Neutrophil (primary cell): ENCODE data around the gene KCTD2.
A peak's percentile ranks its signal among the peaks of the same experiment; 100 is the strongest.

Experiments
- H3K27ac ChIP-seq: fragments of 200-600 bp; sonication (generic); 2 replicates; pipeline ENCODE4 v1.5.1; 2016; ENCODE audit warnings: mild to moderate bottlenecking, moderate library complexity
- H3K27me3 ChIP-seq: fragments of 200-600 bp; sonication (generic); 2 replicates; pipeline ENCODE4 v1.6.0; 2016; ENCODE audit warnings: mild to moderate bottlenecking
- H3K36me3 ChIP-seq: fragments of 200-600 bp; sonication (generic); 2 replicates; pipeline ENCODE4 v1.5.1; 2017
- H3K4me1 ChIP-seq, 2 experiments: fragments of 200-600 bp in 1 of 2; sonication (generic) in 1 of 2; 1 replicate in 1 of 2; 2 replicates in 1 of 2; pipeline versions ENCODE4 v1.5.1 to v1.6.1; 2013 to 2016; ENCODE audit warnings: low read depth in 1 of 2, low read length in 1 of 2, mild to moderate bottlenecking in 1 of 2, moderate library complexity in 1 of 2; ENCODE audit not compliant: control insufficient read depth in 1 of 2, insufficient read depth in 1 of 2
- H3K4me3 ChIP-seq, 2 experiments: fragments of 200-600 bp in 1 of 2; sonication (generic) in 1 of 2; 1 replicate in 1 of 2; 2 replicates in 1 of 2; pipeline ENCODE4 v1.5.1; 2013 to 2016; ENCODE audit warnings: low read depth in 1 of 2, low read length in 1 of 2, mild to moderate bottlenecking in 1 of 2, moderate library complexity in 1 of 2
- H3K9me3 ChIP-seq: fragments of 200-600 bp; sonication (generic); 2 replicates; pipeline ENCODE4 v1.5.1; 2016
- CTCF ChIP-seq: fragments of 200-600 bp; sonication (generic); IDR thresholded peaks from 2 replicates; pipeline ENCODE4 v1.5.1; 2016; ENCODE audit warnings: antibody characterized with exemption

KCTD2 gene

DNA sequence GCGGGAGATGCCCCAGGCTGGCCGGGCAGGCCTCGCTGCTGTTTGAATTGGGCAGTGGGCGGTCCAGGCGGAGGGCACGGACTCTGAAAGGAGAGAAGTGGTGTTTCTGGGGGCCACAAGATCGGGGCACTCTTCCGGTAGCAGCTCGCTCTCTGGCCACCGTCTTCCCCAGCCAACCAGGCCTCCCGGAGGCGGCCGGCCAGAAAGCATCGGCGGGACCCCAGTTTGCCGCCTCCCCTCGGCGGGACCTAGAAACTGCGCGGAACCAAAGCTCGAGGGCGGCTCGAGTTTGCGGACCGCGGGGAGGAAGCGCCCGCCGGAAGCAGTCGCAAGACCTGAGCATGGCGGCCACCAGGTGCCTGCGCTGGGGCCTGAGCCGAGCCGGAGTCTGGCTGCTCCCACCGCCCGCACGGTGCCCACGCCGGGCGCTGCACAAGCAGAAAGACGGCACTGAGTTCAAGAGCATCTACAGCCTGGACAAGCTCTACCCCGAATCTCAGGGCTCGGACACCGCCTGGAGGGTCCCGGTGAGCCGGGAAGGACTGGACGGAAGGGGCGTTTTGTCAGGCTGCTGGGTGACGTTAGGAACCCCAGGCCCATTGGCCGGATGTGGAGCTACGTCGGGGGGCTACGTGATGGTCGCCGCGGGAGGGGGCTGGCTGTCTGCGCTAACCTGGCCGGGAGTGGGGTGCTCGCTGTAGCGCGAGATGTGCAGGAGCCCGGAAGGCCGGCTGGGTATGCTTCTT, 34.5 kb upstream of the KCTD2 start, which contains the start of gene MRPL58:
MRPL58 (plus strand) TSS at position 325 of the 746 bp plus-strand sequence; CDS start at position 342, 17 bp downstream.
- H3K36me3 ChIP-seq, result no peaks in the 10 kb centered on the region
- TF ChIP-seq CTCF, result peak; percentile 73
- H3K4me3 ChIP-seq, result peak within 1 kb of the TSS; percentile 71 to 91
- H3K4me1 ChIP-seq, result peaks cover 16 to 18% of the 10 kb centered on the region in 2 experiments
- no peaks in the 10 kb centered on the region for H3K9me3 ChIP-seq
- peak within 1 kb of the TSS; percentile 59 for H3K27ac ChIP-seq
- no peaks in the 10 kb centered on the region for H3K27me3 ChIP-seq

- no peak for TF ChIP-seq CTCF
- peak overlapping the region; percentile 71 to 91 for H3K4me3 ChIP-seq
Observed at GRCh38 chr17:75013092-75013559, 33.9 kb upstream of the KCTD2 start.

GRCh38 chr17:75019146-75019545, 27.9 kb upstream of the KCTD2 start:
- no peak for TF ChIP-seq CTCF
- H3K27ac ChIP-seq, result no peak overlapping the region
- peaks cover 5 to 6% of the 10 kb centered on the region in 2 experiments for H3K4me1 ChIP-seq
- H3K4me3 ChIP-seq, result no peak overlapping the region
- H3K27me3 ChIP-seq, result no peaks in the 10 kb centered on the region
- H3K9me3 ChIP-seq, result no peaks in the 10 kb centered on the region
- peaks cover 26% of the 10 kb centered on the region for H3K36me3 ChIP-seq

More at GRCh38 chr17:75013092-75013559, 33.9 kb upstream of the KCTD2 start:
- no peaks in the 10 kb centered on the region for H3K27me3 ChIP-seq
- no peaks in the 10 kb centered on the region for H3K9me3 ChIP-seq
- peaks cover 16 to 18% of the 10 kb centered on the region in 2 experiments for H3K4me1 ChIP-seq
- no peaks in the 10 kb centered on the region for H3K36me3 ChIP-seq
- peak overlapping the region; percentile 59 for H3K27ac ChIP-seq

- peaks cover 26% of the 10 kb centered on the region for H3K36me3 ChIP-seq
- H3K9me3 ChIP-seq, result no peaks in the 10 kb centered on the region
- TF ChIP-seq CTCF, result no peak
- peaks cover 10 to 11% of the 10 kb centered on the region in 2 experiments for H3K4me1 ChIP-seq
- H3K27ac ChIP-seq, result no peak overlapping the region
- no peak overlapping the region for H3K4me3 ChIP-seq
- H3K27me3 ChIP-seq, result no peaks in the 10 kb centered on the region
Observed at GRCh38 chr17:75019710-75020109, 27.3 kb upstream of the KCTD2 start.

GRCh38 chr17:75020331-75021110, 26.5 kb upstream of the KCTD2 start:
- TF ChIP-seq CTCF, result no peak
- H3K27me3 ChIP-seq, result no peaks in the 10 kb centered on the region
- no peak overlapping the region for H3K27ac ChIP-seq
- no peaks in the 10 kb centered on the region for H3K9me3 ChIP-seq
- H3K4me3 ChIP-seq, result no peak overlapping the region
- peaks cover 10 to 18% of the 10 kb centered on the region in 2 experiments for H3K4me1 ChIP-seq
- H3K36me3 ChIP-seq, result peaks cover 26% of the 10 kb centered on the region
